Measurements from ENCODE around the gene IL18R1.

IL18R1 gene

GRCh38 chr2:102345329-102345920 lies 10.2 kb upstream of the IL18R1 start:
- DNase-seq (ENCODE audit: low read depth in 2 of 2) = no peak

- DNase-seq (ENCODE audit: low read depth in 2 of 2) = no peak
These were observed 9.0 kb upstream of the IL18R1 start for GRCh38 chr2:102346381-102347130.

GRCh38 chr2:102350137-102350793 lies 5.3 kb upstream of the IL18R1 start:
- no peak for DNase-seq (ENCODE audit: low read depth in 2 of 2)

DNA sequence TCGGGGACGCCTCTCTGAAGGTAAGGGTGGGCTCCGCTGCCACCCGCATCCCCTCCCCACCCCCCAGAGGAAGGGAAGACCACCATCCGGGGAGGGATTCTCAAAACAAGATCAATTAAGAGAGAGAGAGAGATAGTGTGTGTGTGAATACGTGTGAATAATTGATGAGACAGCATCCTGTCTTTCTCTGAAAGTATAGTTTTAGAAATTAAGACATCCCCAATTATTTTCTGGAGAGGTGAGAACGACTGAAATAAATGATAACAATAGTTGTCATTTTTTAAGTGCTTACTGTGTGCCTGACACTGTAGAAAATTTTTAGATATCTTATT lies 751 bp downstream of the IL18R1 start:
- no peak for DNase-seq (ENCODE audit: low read depth in 2 of 2)

DNA sequence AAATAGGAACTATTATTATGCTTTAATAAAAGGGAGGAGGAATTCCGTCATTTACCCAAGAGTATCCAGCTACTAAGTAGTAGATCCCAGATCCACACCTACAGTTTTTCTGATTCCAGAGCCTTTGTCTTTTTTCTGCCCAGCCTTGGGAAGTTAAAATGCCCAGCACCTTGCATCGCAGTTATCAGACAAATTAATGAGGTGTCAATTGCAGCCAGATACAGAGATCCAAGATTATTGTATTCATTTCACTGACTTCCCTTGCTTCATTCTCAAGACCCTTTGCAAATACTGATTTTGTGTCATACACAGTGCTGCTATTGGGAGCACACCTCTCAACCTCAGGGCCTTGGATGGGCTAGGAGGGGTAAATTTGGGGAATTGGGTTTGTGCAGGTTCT lies 1.1 kb downstream of the IL18R1 start:
- DNase-seq (ENCODE audit: low read depth in 2 of 2) = no peak

GRCh38 chr2:102357937-102358336 lies 2.3 kb downstream of the IL18R1 start:
- DNase-seq (ENCODE audit: low read depth in 2 of 2) = no peak

DNA sequence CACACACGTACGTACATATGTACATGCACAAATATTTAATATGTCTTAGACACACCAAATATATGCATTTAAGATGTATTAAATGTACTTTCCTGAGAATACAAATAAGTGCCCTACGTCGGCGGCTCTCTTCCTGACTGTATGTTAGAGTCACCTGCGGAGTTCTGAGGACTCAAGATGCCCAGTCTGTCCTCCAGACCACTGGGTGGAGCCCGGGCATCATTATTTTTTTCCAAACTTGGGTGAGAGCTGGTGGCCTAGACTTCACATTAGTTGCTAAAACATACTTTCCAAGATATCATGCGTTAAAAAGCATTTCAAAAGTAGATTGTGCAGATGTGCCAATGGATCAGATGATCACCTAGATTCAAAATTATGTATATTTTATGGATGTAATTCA lies 2.9 kb downstream of the IL18R1 start:
- DNase-seq (ENCODE audit: low read depth in 2 of 2) = no peak

DNA sequence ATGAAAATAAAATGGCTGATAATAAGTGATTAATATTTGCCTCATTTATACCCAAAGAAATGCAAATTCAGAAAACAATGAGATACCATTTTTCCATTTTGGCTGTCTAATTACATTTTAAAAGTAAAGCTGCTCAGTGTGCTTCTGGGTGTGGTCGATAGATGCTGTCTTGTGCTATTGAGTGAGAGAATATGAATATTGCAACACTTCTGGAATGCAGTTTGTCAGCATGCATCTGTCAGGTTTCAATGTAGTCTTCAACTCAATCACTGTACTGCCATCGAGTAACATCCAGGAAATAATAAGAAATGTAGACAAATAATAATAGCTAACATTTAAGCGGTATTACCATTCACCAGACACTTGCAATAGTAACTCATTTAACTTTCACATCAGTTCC lies 3.9 kb downstream of the IL18R1 start:
- no peak for DNase-seq (ENCODE audit: low read depth in 2 of 2)

DNA sequence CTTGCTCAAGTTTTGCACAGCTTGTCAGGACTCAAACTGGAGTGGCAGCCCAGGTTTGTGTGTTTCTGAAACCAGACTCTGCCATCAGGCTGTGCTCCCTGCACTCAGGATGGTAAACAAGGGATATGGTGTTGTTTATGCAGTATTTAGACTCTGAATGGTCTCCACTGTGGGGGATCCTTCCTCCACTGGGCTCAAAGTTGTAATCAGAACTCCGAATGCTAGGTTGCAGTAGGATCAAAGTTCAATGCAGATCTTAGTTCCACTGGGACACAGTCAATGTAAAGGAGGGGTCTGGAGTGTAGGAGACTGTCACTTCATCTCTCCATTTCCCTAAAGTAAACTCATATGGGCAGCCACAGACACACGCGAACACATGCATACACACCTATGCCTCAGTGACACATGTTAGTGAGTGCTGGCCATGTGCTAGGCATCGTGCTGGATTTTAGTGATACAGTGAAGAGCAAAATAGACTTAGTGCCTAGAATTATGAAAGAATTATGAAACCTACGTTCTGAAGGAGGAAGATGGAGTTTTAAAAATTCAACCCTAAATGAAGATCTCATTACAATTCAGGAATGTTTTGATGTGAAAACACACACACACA lies 6.1 kb downstream of the IL18R1 start:
- DNase-seq (ENCODE audit: low read depth in 2 of 2) = no peak

GRCh38 chr2:102365763-102366162 lies 10.2 kb downstream of the IL18R1 start:
- no peak for DNase-seq (ENCODE audit: low read depth in 2 of 2)

- no peak for DNase-seq (ENCODE audit: low read depth in 2 of 2)
These were observed 11.0 kb downstream of the IL18R1 start for GRCh38 chr2:102366406-102367112.

DNA sequence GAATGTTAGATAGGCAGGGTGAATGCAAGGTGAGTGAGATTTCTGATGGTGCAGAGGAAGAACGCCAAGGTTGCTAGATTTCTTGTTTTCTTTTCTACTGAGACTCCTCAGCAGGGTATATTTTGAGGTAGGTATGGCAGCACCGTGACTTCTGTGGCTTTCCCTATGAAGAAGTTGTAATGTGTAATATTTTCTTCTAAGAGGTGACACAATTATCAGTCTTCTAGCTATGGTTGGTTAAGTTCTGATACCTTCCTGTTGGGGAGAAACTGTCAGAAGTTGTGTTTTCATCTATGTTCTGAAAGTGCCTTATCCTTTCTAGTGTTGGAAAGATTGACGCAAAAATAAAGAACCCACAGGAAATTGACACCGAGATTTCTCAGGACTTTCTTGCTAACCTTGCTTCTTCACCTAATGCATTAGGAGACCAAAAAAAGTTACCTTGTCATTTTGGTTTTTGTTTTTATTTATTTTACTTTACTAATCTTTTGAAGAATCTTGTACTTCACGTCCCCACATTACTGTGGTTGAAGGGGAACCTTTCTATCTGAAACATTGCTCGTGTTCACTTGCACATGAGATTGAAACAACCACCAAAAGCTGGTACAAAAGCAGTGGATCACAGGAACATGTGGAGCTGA lies 11.9 kb downstream of the IL18R1 start:
- DNase-seq (ENCODE audit: low read depth in 2 of 2) = no peak

GRCh38 chr2:102368461-102369109 lies 13.0 kb downstream of the IL18R1 start:
- no peak for DNase-seq (ENCODE audit: low read depth in 2 of 2)

DNA sequence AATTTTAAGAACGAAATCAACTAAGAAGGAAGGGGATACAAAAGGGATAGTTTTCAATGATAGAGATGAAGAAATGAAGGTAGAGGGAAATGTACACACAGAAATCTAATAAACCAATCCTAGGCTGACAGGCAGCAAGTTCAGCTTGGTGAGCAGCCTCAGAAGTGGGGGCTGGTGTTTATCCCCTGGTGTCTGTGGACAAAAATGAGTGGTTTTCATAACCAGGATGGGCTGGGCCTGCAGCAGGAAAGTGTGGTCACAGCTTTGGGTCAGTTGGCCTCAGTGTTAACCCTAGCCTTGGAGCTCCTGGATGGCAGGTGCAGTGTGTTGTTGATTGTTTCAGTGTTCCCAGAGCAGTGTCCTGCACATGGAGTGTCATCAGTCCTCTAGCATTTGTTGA lies 14.3 kb downstream of the IL18R1 start:
- no peak for DNase-seq (ENCODE audit: low read depth in 2 of 2)

DNA sequence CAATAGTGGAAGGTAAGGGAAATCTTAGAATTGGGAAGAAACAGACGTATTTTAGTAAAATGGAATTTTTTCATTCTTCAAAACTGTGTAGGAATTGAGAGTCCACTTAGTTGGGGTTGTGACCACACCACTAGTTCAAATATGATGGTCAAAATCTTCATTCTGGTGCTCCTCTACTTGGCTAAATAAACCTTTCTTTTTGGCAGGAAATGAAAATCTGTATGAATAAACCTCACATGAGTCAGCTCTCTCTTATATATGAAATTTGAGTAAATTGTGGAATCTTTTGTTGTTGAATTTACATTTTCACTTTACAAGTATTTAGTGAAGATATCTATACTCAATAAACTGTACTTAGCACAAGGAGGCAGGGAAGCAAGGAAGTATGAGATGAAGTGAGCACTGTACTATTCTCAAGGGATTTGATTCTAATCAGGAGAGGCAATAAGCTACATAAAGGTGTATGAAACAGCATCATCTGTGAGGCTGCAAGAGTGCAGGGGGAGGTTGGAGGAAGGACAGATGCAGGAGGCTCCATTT lies 20.5 kb downstream of the IL18R1 start:
- no peak for DNase-seq (ENCODE audit: low read depth in 2 of 2)

GRCh38 chr2:102383722-102384121 lies 28.1 kb downstream of the IL18R1 start:
- DNase-seq (ENCODE audit: low read depth in 2 of 2) = no peak

DNA sequence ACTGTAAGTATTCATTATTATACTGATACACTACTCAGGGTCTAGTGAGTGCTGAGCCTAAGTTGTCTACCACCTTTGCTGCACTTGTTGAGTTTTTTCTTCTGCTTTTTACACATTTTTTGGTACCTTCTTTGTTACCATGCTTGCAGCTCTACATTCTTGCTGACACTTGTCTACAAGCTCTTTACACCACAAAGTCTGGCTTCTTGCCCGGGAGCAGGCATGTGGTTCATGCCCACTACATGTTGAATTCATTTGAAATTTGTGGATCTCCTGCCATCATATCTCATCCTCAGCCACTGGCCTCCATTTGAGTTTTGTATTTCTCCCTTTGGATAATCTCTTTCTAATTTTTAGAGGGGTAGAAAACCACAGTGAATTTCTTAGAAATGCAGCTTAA lies 29.9 kb downstream of the IL18R1 start:
- DNase-seq (ENCODE audit: low read depth in 2 of 2) = no peak

GRCh38 chr2:102386004-102386403 lies 30.4 kb downstream of the IL18R1 start:
- no peak for DNase-seq (ENCODE audit: low read depth in 2 of 2)

DNA sequence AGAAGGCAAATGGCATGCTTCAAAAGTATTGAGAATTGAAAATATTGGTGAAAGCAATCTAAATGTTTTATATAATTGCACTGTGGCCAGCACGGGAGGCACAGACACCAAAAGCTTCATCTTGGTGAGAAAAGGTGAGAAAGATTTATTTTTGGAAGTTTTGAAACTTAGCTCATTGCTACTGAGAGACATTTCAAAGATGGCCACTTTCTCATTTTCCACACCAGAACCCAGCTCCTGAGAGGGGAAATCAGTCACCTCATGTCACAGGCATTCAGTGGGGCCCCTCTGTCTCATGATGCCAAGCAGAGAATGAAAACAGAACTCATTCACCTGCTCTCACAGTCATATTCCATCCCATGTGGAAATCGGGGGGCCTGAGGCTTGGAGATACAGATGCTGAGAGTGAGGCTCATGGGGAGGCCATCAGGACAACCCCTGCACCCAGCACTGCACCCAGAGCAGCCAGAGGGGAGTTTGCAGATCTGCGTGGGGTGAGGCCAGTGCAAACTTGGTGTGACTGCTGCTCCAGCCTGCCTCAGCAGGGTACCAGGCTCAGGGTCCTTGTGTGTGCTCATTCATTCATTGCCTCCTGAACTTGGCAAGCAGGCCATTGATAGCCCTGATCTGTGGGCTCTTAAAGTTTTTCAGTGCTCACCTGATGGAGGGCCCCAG lies 31.4 kb downstream of the IL18R1 start:
- no peak for DNase-seq (ENCODE audit: low read depth in 2 of 2)

GRCh38 chr2:102387763-102388546 lies 32.4 kb downstream of the IL18R1 start:
- no peak for DNase-seq (ENCODE audit: low read depth in 2 of 2)

Data from stimulated activated CD4-positive, alpha-beta T cell treated with anti-CD3 and anti-CD28 coated beads, Interleukin-15, amount 100 ng/mL, for 48 hours (primary cell).